GM10266 (cell line): Measurements from ENCODE around the gene DHFR.
A peak's percentile ranks its signal among the peaks of the same experiment; 100 is the strongest.
"Not testable (repeated sequence)": the region's sequence is repeated elsewhere in the genome, so short reads cannot be mapped to it uniquely, and the experiment has no call there.

Experiments used
- DNase-seq: peaks from one replicate; pipeline ENCODE4 v3.0.0; 2012; ENCODE audit errors: extremely low spot score
- CTCF ChIP-seq: IDR thresholded peaks from 2 replicates; pipeline ENCODE4 v1.5.1; 2012; ENCODE audit warnings: mild to moderate bottlenecking, low read depth; ENCODE audit not compliant: control insufficient read depth, insufficient read depth; ENCODE audit errors: missing control alignments

Gene DHFR

GRCh38 chr5:80672140-80672736, 17.5 kb upstream of the DHFR start:
- DNase-seq: peak; percentile 54
- peak; percentile 88 for TF ChIP-seq CTCF

- TF ChIP-seq CTCF: no peak
- no peak for DNase-seq
Observed at GRCh38 chr5:80668016-80668969, 13.5 kb upstream of the DHFR start.

- no peak for TF ChIP-seq CTCF
- no peak for DNase-seq
Observed at GRCh38 chr5:80667384-80667783, 12.6 kb upstream of the DHFR start.

GRCh38 chr5:80665057-80665456, 10.3 kb upstream of the DHFR start:
- TF ChIP-seq CTCF: no peak
- no peak for DNase-seq

GRCh38 chr5:80662108-80662507, 7.3 kb upstream of the DHFR start:
- DNase-seq: no peak
- TF ChIP-seq CTCF: no peak

GRCh38 chr5:80660661-80661060, 5.9 kb upstream of the DHFR start:
- not testable (repeated sequence) for DNase-seq

- TF ChIP-seq CTCF: no peak
- DNase-seq: no peak
Observed at GRCh38 chr5:80659106-80659505, 4.3 kb upstream of the DHFR start.
